ENCODE results near the gene MARS1.
A peak's percentile ranks its signal among the peaks of the same experiment; 100 is the strongest.

Gene MARS1

DNA sequence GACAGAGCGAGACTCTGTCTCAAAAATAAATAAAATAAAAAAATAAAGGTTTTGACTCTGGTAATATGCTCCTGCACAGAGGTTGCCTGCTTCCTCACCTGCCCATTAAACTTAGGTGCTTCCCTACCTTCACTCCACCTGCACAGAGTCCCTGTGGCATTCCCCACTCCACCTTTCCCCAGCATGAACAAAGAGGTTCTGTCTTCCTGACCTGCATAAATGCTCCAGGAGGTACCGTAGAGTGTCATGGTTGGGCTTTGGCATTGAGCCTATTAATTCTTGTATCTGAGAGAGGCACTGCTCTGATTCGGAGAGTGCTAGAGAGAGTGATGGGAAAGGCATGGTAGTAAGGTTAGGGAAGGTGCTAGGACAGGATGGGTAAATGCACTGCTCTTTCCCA is 14.5 kb upstream of the MARS1 start:
- no peak for DNase-seq (ENCODE audit: low read depth)

GRCh38 chr12:57473886-57474285 is 14.0 kb upstream of the MARS1 start:
- no peak for DNase-seq (ENCODE audit: low read depth)

GRCh38 chr12:57474430-57474829 is 13.4 kb upstream of the MARS1 start:
- DNase-seq (ENCODE audit: low read depth), result no peak

GRCh38 chr12:57474862-57475261 is 13.0 kb upstream of the MARS1 start:
- DNase-seq (ENCODE audit: low read depth), result no peak

GRCh38 chr12:57475271-57476161 is 12.4 kb upstream of the MARS1 start:
- DNase-seq (ENCODE audit: low read depth), result no peak

GRCh38 chr12:57476162-57476992 is 11.5 kb upstream of the MARS1 start:
- DNase-seq (ENCODE audit: low read depth), result peak; percentile 57

GRCh38 chr12:57476993-57477709 is 10.7 kb upstream of the MARS1 start:
- DNase-seq (ENCODE audit: low read depth), result no peak

DNA sequence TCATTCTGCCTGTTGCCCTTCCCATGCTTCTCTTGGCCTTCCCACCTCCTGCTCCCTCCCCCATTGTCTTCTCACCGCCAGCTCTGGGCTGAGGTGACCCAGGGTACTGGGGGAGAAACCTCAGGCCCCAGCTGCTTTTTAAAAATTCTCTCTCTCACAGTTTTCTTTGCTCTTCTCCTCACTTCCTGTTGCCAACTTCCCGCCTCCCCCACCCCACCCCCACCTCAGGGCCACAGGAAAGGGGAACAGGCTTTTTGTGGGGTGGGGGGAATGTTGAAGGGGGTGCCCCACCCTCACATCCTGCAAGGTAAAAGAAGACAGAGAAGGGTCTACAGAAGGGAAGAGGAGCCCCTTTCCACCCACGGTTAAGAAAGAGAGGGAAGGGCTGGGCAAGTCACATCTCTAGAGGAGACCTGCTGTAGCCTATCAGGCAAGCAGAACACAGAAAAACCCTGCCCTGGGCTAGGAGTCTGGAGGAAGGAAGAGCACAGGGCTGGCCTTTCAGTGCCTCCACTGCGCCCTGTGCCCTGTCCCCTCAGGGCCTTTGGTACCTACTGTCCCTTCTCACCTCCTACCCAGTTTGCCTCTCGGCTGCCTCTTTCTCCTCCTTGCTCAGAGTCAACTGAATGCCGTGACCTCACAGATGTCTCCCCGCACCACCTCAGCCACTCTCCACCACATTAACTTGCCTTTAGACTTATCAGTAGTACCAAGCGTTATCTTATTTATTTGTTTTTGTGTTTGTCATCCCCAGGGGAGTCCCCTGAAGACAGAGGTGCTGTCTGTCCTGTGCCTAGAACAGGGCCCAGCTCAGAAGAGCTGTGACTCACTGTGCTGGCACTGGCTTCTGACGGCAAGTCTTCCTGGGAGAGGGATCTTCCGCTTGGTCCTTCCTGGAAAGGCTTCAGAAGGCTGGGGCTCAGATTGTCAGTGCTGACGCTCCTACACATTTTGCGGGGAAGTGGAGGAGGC is 9.9 kb upstream of the MARS1 start:
- peak; percentile 40 for DNase-seq (ENCODE audit: low read depth)

DNA sequence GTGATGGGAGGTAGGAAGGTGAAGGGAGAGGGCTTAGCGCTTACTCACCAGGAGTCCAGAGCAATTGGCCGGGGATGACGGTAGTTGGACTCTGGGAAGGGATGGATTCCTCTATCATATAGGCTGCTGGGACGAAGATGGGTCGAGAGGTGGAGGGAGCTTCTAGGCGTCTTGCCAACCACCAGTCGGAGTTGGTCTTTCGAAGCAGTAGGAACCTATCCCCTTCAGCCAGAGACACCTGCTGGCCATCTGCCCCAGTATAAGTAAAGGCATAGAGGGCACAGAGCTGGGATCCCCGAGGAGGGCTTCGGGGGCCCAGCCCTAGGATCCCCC is 8.9 kb upstream of the MARS1 start:
- DNase-seq (ENCODE audit: low read depth), result no peak

GRCh38 chr12:57479376-57480115 is 8.3 kb upstream of the MARS1 start, which contains the start of gene ARHGAP9:
ARHGAP9 (minus strand) TSS chr12:57479866; CDS start chr12:57479406, 460 bp downstream.
- peak; percentile 50 for DNase-seq (ENCODE audit: low read depth)

- no peak for DNase-seq (ENCODE audit: low read depth)
These were observed 6.2 kb upstream of the MARS1 start for GRCh38 chr12:57481671-57482070.

- DNase-seq (ENCODE audit: low read depth), result no peak
These were observed 4.4 kb upstream of the MARS1 start for GRCh38 chr12:57483466-57483865.

DNA sequence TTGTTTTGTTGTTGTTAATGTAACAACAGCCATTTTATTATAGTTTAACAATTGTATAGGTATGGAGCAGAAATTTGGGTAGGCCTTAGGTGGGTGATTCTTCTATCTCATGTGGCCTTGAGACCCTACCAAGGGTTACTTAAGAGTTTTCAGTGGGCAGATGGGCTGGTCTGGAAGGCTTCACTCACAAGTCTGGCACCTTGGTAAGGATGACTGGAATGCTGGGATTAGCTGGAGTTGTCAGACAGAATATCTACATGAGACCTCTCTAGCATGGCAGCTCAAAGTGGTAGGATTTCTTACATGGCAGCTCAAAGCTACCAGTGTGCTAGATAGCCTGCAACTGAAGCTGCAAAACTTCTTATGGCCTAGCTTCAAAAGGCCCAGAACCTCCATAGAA is 2.2 kb upstream of the MARS1 start:
- no peak for DNase-seq (ENCODE audit: low read depth)

DNA sequence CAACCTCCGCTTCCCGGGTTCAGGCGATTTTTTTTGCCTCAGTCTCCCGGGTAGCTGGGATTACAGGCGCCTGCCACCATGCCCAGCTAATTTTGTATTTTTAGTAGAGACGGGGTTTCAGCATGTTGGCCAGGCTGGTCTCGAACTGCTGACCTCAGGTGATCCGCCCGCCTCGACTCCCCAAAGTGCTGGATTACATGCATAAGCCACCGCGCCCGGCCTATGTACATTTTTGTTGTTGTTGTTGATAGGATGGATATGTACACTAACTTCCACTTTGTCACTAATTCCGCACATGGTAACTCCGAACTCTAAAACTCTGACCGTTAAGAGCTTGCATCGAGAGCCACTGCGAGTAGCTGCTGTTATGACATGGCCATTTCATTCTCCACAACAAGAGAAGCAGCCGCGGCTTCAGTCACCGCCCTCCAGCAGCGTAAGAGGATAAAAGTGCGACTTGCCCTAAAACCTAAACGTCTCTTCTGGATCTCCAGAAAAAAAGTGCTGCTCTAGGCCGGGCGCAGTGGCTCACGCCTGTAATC is 742 bp upstream of the MARS1 start:
- no peak for DNase-seq (ENCODE audit: low read depth)

DNA sequence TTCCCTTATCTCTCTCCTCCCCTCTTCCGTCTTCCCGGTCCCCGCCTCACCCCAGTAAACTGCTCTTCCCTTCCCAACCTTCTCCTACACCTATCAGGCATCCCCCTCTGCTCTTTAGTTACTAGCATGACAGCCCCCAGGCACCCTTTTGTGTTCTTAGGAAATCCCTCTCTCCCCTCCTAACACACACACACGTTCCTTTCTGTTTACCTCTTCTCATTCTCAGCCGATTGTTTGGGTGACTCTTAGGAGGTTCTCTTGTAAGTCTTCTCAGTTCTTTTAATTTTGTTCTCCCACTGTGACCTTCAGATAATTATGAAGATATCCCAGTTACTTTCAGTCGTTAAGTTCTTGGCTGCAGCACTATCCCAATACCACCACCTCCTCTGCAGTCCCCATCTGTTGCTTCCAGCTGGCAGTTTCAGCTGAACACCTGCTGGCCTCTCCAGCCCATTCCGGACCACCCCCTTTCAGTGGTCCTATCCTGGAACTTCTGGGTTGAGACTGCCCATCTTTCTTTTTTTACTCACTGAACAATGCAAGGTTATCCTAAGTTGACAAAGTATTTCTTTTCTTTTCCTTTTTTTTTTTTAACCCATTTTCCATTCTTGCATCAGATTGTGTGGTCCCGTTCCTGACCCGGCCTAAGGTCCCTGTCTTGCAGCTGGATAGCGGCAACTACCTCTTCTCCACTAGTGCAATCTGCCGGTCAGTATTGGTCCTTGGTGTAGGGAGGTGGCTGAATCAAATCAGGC is 711 bp downstream of the MARS1 start:
- DNase-seq (ENCODE audit: low read depth), result no peak

DNA sequence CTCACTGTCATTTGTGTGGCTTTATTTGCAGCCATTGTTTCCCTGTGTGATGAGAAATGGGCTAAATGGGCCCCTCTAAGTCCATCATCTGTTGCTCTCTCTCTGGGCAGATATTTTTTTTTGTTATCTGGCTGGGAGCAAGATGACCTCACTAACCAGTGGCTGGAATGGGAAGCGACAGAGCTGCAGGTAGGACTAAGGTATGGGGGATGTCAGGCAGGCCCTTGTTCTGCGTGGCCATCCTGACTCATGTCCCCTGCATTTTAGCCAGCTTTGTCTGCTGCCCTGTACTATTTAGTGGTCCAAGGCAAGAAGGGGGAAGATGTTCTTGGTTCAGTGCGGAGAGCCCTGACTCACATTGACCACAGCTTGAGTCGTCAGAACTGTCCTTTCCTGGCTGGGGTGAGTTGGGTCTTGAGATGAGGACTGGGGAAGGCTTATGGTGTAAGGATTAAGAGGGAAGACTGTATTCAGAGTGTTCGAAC is 1.3 kb downstream of the MARS1 start:
- DNase-seq (ENCODE audit: low read depth), result no peak

- DNase-seq (ENCODE audit: low read depth), result no peak
These were observed 2.3 kb downstream of the MARS1 start for GRCh38 chr12:57490126-57490525.

- no peak for DNase-seq (ENCODE audit: low read depth)
These were observed 3.8 kb downstream of the MARS1 start for GRCh38 chr12:57491393-57492280.

Data from activated T-cell treated with anti-CD3 and anti-CD28 coated beads for 24 hours (primary cell).